HG03175 (cell line): Measurements from ENCODE around the gene RXRB.
"Not testable (repeated sequence)": the region's sequence is repeated elsewhere in the genome, so short reads cannot be mapped to it uniquely, and the experiment has no call there.

Source experiments
- ATAC-seq: cut with Tn5 transposase; IDR thresholded peaks from one replicate; pipeline ENCODE4 v1.9.1; 2021; ENCODE audit warnings: mild to moderate bottlenecking, moderate library complexity; ENCODE audit not compliant: unreplicated experiment

The RXRB gene

DNA sequence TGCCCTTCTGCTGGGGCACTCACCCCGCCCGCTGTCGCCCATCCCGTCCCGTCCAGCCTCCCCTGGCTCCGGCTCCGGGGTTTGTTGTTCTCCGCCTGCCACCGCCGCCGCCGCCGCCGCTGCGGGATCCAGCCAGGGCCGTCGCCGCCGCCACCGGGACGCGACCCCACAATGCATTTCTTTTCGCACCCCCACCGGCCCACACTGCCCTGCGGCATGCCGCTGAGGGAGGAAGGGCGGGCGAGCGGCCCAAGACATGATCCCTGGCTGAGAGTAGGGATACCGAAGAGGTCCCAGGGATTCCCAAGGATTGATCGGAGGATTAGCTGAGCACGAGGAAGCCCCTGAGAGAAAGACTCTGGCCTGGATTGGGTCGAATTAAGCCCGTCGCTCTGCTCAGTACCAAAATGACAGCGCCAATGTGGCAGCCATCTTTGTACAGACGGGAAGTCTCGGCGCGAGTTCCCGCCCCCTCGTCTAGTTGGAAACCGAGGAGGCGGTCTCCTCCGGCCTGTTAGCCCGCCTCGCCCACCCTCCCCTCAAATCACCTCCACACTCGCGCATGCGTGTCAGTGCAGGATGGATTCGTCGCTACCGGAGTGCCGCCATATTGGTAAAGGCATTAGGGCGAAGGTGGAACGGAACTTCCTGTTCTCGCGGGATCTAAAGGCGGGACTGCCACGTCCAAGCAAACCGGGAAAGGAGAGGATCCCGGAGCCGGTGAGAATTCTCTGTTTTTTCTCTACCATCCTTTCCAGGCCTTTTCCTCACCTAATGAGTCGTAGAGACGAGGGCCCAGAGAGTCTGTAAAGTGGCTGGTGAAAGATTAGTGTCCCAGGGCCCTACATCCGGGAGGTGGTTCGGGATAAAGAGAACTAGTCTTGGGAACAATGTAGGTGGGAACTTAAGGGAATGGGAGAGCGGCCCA, at the start of gene RXRB, which contains the start of gene SLC39A7:
Gene RXRB, minus strand, starts transcription at position 447 of the 928 bp plus-strand sequence. Its CDS starts 189 bp downstream, at position 258.
Gene SLC39A7, plus strand, starts transcription at position 649 of the 928 bp plus-strand sequence. CDS start 379 bp downstream, outside the sequence.
- peak; percentile 54 for ATAC-seq

DNA sequence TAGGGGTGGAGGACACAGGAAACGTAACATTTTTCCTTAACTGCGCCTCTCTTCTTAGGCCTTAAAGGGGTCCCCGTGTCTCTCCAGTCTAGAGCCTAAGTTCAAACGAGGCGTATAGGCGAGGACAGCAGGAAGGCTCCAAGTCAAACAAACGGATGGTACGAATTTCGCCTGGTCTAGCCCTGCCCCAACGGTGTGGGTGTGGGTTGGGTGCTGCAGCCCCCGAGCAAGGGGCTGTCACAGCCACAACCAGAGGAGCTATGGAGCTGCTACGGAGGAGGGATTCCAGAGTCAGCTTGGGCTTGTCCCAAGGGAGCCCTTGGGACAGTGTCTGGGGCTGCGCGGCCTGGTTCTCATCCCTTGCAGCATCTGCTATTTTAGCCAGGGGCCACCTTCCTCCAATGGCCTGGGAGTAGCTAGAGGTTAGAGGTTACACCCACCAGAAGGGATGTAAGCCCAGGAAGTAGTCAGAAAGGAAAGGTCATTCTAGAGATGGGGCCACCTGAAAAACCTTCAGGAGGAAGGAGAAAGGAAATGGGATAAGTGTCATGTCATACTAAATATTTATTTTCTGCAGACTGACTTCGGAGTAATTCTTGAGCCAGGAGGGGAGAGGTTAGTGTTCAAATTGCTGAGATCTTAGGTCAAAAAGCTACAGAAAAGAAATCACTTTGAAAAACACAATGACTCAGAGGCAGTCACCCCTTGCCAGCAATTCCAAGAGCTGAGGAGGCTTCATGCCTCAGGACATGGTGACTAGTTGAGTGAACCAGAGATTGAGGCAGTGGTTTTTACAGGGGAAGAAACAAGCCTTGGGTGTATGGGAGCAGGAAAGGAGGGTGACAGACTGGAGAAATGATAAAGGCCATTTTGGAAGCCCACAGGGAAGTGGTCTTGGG, 49.5 kb upstream of the RXRB start:
- ATAC-seq = no peak

DNA sequence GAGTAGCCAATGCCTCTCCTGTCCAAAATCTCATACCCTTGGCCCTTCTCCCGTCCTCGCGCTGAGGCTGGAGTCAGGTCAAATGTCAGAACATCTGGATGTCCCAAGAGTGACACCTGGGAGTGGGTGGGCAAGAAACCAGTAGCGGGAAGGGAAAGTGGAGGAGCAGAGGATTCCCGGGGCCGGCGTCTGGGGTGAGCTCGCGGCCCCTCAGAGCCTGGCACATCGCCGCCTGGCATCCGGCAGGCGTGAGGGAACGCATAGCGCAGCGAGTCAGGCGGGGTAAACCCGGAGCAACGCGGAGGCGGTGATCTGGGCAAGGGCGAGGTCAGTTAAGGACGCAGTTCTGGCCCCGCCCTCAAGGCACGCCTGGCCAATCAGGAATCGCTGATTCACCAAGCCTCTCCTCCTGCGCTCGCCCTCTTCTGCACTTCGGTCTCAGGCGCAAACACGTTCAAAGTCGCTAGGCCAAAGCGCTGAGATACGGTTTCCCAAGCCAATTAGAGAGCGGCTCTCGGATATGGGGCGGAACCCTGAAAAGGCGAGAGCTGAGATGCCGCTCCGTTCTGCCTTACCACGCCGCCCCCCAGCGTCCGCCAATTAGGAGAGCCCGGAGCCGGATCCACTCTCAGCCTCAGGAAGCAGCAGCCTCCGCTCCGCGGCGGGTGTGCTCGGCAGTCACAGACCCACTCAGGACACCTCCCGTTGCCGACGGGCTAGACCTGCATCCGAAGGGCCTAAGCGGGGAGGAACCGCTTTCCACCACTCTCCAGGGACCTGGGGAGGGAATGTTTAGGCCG, 48.7 kb upstream of the RXRB start:
- ATAC-seq = peak; percentile 91

DNA sequence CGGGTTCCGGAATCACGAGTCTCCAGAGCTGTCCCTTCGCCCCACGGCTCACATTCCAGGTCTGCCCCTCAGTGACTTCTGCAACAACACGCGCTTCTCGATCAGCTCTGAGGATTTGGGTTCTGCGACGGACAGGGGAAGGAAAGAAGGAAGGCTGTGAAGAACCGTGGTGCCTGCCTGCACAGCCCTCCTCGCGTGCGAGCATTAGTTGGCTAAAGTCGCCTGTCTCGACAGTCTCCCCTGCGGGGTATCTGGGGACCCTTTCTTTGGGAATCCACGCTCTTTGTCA, 48.1 kb upstream of the RXRB start:
- no peak for ATAC-seq

DNA sequence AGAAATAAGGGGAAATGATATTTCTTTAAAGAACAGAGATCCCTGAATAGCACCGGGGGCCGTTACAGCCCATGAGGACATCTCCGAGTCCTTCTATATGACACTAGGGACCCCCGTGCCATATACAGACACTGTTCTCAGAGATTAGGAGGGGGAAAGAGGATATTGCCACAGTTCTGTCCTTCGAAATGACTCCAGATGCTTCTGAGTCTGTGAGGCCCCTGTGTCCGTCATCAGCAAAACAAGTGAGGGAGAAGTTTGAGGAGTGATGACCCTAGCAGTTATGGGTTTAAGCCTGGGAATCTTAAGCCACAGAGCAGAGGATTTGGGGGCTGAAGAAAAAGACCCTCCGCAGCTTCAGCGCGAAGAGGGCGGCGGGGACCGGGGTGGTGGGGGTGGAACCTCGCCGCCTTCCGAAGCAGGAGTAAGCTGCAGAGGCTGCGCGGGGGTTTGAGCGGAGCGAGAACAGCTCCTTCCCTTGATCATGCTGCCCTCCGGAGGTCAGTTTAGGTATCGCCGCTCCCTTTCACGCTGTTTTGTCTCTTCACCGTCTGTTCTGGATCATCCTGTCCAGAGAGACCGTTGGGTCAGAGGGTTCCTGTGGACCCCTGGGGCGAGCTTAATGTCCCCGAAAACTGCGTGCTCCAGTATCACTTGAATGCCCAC, 47.6 kb upstream of the RXRB start:
- ATAC-seq = peak; percentile 25

DNA sequence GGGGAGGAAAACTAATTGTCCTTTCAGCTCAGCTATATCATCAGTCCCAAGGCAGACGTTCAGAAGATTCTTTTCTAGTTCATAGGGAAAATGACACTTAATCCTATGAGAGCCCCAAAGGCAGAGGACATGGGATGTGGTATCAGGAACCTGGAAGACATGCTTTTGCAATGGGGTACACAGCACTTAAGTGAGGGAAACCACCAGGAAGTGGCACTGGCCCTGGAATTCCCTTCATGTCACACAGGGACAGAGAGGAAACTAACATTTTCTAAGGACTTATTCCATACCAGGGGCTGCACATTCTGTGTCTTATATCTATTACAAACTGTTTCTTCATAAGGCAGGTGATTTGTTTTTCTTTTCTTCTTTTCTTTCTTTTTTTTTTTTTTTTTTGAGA, 43.0 kb upstream of the RXRB start:
- ATAC-seq = no peak

DNA sequence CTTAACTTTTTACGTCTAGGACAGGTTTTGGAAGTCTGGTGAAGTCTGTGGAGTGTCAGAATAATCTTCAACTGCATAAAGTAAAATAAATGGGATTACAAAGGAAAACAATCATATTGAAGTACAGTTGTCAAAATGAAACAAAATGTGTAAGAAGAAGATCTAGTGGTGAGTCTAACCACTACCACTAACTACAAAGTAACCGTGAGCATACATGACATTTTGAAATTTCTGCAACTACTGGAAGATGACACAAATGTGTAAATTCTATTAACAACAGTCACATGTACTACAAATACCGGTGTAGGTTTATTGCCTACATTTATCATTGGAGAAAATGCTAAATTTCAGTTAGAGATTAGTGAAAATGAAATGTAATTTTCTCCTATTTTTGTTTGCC, 41.5 kb upstream of the RXRB start:
- ATAC-seq = no peak

DNA sequence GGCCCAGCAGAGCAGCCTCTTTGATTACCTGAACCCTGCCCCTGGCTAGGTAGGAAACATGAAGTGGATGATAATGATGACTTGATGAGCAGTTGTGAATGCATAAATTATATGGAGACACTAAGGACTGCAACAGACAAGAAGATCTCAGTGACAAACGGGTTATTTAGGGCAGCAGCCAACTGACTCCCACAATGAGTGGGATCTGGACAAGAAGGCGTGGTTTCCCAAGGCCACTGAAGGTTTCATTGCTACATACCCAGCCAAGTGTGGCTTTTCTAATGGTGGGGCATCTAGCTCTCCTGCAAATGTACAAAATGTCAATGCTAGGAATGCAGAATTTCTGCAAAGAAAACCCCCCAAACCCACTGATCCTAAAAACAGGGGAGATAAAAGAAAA, 37.3 kb upstream of the RXRB start:
- no peak for ATAC-seq

DNA sequence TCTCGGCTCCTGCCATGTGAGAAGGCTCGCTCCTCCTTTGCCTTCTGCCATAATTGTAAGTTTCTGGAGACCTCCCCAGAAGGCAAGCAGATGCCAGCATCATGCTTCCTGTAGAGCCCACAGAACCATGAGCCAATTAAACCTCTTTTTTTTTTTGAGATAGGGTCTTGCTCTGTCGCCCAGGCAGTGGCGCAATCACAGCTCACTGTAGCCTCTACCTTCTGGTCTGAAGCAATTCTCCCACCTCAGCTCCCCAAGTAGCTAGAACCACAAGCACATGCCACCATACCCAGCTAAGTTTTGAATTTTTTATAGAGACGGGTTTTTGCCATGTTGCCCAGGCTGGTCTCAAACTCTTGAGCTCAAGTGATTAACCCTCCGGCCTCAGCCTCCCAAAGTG, 36.4 kb upstream of the RXRB start:
- no peak for ATAC-seq

DNA sequence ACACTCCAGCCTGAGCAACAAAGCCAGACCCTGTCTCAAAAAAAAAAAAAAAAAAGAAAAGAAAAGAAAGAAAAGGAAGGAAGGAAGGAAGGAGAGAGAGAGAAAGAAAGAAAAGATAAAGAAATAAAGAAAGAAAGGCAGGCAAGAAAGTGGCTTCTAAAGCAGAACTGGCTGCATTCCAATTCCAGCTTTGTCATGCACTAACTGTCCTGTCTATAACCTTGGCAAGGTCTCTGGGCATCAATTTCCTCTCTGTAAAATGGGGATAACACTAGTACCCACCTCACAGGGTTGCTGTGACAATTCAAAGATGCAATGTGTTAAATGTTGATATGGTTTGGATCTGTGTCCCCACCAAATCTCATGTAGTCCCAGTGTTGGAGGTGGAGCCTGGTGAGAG, 35.9 kb upstream of the RXRB start:
- no peak for ATAC-seq

DNA sequence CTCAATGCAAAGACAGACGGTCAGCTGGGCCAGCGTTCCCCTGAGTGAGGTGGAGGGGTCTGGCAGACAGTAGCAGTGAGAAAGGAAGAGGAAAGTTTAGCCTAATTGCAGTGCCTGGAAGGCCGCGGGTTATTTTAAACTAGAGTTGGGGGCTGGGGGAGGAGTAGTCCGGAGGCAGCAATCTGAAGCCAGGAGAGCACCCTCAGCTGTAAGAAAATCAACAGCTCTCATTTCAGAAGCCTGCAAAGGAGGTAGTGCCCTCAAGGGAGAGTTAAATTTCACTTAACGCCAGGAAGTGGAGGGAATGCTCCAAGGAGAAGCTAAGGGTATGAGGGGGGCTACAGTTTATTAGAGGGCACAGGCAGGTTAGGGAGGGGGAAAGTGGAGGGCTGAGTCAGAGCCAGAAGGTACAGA, 34.8 kb upstream of the RXRB start:
- ATAC-seq = no peak

DNA sequence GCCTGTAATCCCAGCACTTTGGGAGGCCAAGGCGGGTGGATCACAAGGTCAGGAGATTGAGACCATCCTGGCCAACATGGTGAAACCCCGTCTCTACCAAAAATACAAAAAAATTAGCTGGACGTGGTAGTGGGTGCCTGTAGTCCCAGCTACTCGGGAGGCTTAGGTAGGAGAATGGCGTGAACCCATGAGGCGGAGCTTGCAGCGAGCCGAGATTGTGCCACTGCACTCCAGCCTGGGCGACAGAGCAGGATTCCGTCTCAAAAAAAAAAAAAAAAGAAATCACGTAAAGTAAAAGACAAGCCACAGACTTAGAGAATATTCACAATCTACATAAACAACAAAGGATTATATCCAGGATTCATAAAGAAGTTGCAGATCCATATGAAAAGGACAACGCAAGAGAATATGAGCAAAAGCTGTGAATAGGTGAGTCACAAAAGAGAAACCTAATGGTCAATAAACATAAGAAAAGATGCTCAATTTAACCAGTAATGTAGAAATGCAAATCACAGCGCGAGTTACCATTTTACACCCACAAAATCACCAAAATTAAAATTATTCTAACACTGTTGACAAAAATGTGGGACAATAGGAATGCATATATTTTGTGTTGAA, 26.1 kb upstream of the RXRB start:
- not testable (repeated sequence) for ATAC-seq

DNA sequence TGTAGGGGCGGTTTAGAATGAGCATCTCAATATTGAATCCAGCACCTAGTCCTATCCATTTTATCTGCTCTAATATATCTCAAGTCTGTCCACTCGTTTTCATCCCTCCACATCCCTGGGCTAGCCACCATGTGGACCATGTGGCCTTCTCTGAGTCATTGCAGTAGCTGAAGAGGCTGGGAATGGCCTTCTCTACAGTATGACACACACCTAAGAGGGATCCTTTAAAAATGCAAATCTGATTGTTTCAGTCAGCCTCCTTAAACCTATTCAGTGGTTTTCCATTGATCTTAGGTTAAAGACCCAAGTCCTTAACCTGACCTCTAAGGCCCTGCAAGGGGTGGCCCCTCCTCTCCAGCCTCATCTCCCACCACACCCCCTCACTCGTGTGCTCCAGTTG, 17.2 kb upstream of the RXRB start:
- ATAC-seq = no peak

DNA sequence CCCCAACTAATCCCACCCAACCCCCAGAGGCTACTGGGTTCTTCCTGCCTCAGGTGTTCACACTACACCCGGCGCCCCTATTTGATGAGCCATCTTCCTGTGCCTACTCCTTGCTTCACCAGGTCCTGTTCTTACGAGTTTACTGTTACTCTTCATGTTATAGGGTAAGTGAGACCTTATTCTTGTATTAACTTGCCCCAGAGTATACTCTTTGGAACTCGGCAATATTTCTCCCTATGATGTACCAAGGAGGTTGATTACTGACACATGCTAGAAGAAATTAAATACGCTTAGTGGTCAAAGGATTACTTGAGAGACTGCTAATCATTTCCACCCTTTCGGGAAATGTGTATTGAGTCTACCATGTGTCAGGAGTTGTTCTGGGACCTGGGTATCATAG, 16.8 kb upstream of the RXRB start:
- no peak for ATAC-seq

DNA sequence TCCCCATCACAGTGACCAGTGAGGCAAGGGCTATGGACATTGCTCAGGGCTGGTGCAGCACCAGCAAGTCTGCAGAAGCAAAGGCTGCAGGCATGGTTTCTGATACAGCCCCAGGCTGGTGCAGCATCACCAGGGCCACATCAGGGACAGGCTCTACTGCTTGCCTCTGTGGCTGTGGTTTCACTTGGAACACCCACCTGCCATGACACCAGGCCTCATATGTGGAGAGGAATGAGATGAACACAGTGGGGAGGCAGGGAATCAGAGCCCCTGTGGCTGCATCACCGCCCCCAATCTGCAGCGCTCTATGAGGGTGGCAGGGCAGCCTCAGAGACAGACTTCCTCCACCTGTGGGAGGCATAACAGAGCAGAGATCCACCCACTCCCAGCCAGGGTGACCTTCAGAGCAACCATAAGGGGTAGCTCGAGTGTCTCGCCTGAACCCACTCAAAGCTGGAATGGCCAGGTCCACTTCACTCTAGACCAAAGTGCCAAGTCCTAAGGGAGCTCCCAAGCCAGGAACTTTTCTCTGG, 15.7 kb upstream of the RXRB start:
- no peak for ATAC-seq

DNA sequence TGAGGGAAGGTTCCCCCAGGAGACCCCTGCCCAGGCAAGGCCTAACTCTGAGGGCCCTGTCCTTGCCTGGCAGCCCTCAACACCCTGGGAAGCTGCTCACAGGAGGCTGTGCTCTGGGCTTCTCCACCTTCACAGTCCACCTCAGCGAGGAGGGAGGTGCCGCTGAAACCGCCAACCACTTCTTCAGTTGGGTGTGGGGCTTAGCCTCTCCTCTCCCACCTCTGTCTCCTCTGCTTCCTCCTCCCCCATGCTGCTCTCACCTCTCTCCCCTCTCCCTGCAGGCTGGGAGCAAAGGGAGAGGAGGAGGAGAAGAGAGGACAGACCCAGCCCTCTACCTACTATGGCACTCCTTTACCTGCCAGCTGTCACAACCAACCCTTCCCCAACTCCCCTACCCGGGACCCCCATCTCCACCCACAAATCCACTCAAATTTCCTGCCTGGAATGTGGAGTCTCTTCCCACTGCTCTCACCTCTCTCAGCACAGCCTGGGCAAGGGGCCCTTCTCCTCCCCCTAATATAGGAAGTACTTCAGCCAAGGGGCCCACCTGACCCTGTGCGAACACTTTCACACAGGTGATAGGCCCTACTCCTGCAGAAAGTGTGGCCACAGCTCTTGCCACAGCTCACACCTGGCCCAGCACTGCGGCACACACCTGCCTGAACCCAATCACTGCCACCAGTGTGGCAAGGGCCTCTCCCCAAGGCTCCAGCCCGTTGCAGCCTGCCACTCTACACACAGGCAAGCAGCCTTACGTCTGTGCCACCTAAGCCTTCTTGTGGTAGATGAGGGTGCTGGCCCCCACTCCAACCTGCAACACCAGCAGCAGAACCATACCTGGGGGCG, 15.0 kb upstream of the RXRB start:
- no peak for ATAC-seq

DNA sequence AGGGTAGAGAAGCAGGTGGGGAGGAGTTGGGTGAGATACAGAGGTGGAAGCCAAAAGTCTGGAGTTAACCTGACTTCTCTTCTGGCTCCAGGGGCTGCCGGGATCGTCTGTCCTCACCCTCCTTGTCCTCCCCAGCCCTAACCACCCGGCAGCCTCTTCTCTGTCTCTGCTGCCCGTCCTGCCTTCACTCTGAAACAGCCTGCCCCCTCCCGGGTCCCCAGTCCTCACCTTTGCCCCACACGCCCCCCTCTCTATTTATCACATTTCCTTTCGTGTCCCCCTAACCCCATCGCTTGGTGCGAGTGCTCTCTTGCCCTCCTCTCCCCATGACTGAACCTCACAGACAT, 13.5 kb upstream of the RXRB start:
- ATAC-seq = no peak

DNA sequence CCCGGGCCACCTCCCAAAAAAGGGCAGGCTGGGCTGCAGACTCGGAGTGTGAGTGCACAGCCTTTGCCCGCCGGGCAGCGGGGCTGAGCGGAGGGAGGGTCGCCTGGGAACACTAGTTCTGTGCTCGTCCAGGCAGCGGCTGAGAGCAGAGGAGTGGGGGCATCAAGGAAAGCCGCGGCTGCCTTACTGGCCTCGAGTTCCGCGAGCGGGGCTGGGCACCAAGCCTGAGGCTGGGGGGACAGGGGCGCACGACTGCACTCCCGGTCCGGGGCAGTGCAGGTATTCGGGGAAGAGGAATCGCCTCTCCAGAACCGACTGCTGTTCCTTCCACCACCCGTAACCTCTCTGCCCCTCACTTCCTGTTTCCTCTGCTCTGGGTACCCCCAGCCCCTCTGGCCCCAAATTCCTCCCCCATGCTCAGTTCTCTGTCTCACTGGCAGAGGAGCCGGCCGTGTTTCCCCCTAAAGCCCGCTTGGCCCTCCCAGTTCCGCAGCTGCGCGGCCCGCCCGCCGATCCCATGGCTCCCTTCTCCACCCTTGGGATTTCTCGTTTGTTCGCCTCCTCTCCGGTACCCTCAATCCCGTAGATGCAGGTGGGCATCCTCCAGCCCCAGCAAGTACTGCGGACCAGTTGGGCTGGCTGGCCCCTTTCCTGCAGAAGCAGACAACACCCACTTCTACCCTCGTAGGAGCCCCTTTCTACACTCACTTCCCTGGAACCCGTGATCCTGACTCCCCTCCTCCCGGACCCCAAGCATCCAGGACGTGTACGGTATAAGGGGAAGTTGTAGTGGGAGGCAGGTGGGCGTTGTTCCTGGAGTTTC, 12.9 kb upstream of the RXRB start:
- no peak for ATAC-seq
